HEK293 (cell line): ENCODE measurements around the gene ZNF473.

Experiments
- CTCF ChIA-PET: fragments of 350-600 bp; formaldehyde crosslinking; extraction: SDS; loops from one replicate; lab custom pipeline; 2021; ENCODE audit warnings: antibody characterized with exemption; lab: Yijun Ruan, JAX
- POLR2A ChIA-PET: fragments of 300-600 bp; formaldehyde crosslinking; extraction: SDS; loops from one replicate; lab custom pipeline; 2020; ENCODE audit warnings: antibody characterized with exemption, inconsistent platforms; lab: Yijun Ruan, JAX
- H3K27ac ChIP-seq: fragments of 200-500 bp; sonication (Bioruptor generic); 2 replicates; pipeline ENCODE4 v1.5.1; 2014; ENCODE audit warnings: low read depth, low read length, control low read depth, inconsistent platforms; ENCODE audit errors: extremely low read depth
- H3K36me3 ChIP-seq, 2 experiments: fragments of 200-500 bp in 1 of 2; sonication (Bioruptor generic) in 1 of 2; 1 replicate in 1 of 2; 2 replicates in 1 of 2; pipeline ENCODE4 v1.5.1; 2014 to 2017; ENCODE audit warnings: inconsistent platforms in 2 of 2, low read length in 2 of 2; ENCODE audit not compliant: control insufficient read depth in 2 of 2, insufficient read depth in 1 of 2
- H3K4me1 ChIP-seq: fragments of 200-500 bp; sonication (Bioruptor generic); 2 replicates; pipeline ENCODE4 v1.5.1; 2014; ENCODE audit warnings: mild to moderate bottlenecking, low read length, inconsistent platforms; ENCODE audit not compliant: control insufficient read depth, insufficient read depth
- H3K4me3 ChIP-seq: 2 replicates; pipeline ENCODE4 v1.5.1; 2011; ENCODE audit warnings: low read depth, mild to moderate bottlenecking, control low read depth, low read length, moderate library complexity
- H3K9me3 ChIP-seq: fragments of 200-500 bp; sonication (Bioruptor generic); 2 replicates; pipeline ENCODE4 v1.5.1; 2014; ENCODE audit warnings: low read depth, low read length, inconsistent platforms; ENCODE audit not compliant: control insufficient read depth, insufficient read depth
- GFI1B ChIP-seq: fragments of 450-650 bp; formaldehyde crosslinking; IDR thresholded peaks from 2 replicates; pipeline ENCODE4 v1.5.1; 2016; ENCODE audit warnings: missing biosample characterization, missing genetic modification characterization
- HOXD13 ChIP-seq: sonication (generic); formaldehyde crosslinking; IDR thresholded peaks from 2 replicates; pipeline ENCODE4 v1.8.0; 2022; ENCODE audit warnings: missing genetic modification reagents, borderline replicate concordance
- KLF7 ChIP-seq: fragments of 450-650 bp; formaldehyde crosslinking; IDR thresholded peaks from 2 replicates; pipeline ENCODE4 v1.5.1; 2016; ENCODE audit warnings: missing biosample characterization, missing genetic modification characterization, borderline replicate concordance
- REPIN1 ChIP-seq: fragments of 450-650 bp; formaldehyde crosslinking; IDR thresholded peaks from 2 replicates; pipeline ENCODE4 v1.5.1; 2017; ENCODE audit warnings: missing biosample characterization, missing genetic modification characterization, low read depth
- SP3 ChIP-seq: fragments of 450-650 bp; formaldehyde crosslinking; IDR thresholded peaks from 2 replicates; pipeline ENCODE4 v1.5.1; 2016; ENCODE audit warnings: missing biosample characterization, missing genetic modification characterization
- ZNF140 ChIP-seq: fragments of 450-650 bp; formaldehyde crosslinking; IDR thresholded peaks from 2 replicates; pipeline ENCODE4 v1.5.1; 2016; ENCODE audit warnings: missing biosample characterization, missing genetic modification characterization
- ZNF19 ChIP-seq: fragments of 450-650 bp; formaldehyde crosslinking; IDR thresholded peaks from 2 replicates; pipeline ENCODE4; 2016; ENCODE audit warnings: missing biosample characterization, missing genetic modification characterization, low read depth
- ZNF324 ChIP-seq: fragments of 450-650 bp; formaldehyde crosslinking; IDR thresholded peaks from 2 replicates; pipeline ENCODE4 v1.5.1; 2016; ENCODE audit warnings: missing biosample characterization, missing genetic modification characterization
- ZNF510 ChIP-seq: fragments of 450-650 bp; formaldehyde crosslinking; IDR thresholded peaks from 2 replicates; pipeline ENCODE4 v1.5.1; 2018; ENCODE audit warnings: mild to moderate bottlenecking, missing genetic modification characterization, missing biosample characterization; ENCODE audit not compliant: insufficient replicate concordance
- ZNF530 ChIP-seq: fragments of 450-650 bp; formaldehyde crosslinking; IDR thresholded peaks from 2 replicates; pipeline ENCODE4 v1.5.1; 2016; ENCODE audit warnings: low read depth, missing biosample characterization, missing genetic modification characterization
- TF ChIP-seq, protein P1 (sequence below): fragments of 450-650 bp; formaldehyde crosslinking; IDR thresholded peaks from 2 replicates; pipeline ENCODE4 v1.5.1; 2016; ENCODE audit warnings: missing biosample characterization, missing genetic modification characterization
- TF ChIP-seq, protein P2 (sequence below): fragments of 450-650 bp; formaldehyde crosslinking; conservative IDR thresholded peaks from 2 replicates; pipeline ENCODE4 v1.5.1; 2016; ENCODE audit warnings: low read depth, missing biosample characterization, missing genetic modification characterization
- TF ChIP-seq, protein P3 (sequence below): fragments of 450-650 bp; formaldehyde crosslinking; IDR thresholded peaks from 2 replicates; pipeline ENCODE4 v1.5.1; 2016; ENCODE audit warnings: missing biosample characterization, missing genetic modification characterization
- TF ChIP-seq, protein P4 (sequence below): fragments of 450-650 bp; formaldehyde crosslinking; IDR thresholded peaks from 2 replicates; pipeline ENCODE4 v1.5.1; 2016; ENCODE audit warnings: missing biosample characterization, missing genetic modification characterization
- TF ChIP-seq, protein P5 (sequence below): fragments of 450-650 bp; IDR thresholded peaks from 2 replicates; pipeline ENCODE4 v1.5.1; 2018; ENCODE audit warnings: missing biosample characterization, missing genetic modification characterization

ZNF473 gene

DNA sequence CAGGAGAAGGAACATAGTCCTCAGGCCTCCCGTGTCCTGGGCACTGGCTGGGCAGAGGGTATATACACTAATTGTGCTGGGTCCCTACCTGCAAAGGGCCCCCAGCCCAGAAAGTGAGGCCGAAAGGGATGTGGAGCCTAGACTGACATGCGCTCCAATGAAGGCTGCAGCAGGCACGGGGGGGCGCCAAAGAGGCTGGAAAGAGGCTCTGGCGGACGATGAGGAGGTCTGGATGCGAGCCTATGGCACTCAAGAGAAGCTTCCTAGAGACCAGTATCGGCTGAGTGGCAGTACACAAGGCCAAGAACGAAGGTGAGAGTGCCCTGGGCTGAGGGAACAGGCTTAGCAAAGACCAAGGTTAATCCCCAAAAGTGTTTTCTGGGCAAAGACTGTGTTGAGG lies 17.3 kb upstream of the ZNF473 start:
- TF ChIP-seq KLF7 (tag by site-specific recombination) (no peak), SP3 (no peak), REPIN1 (no peak), GFI1B (no peak), HOXD13 (no peak)
- TF ChIP-seq, protein P1, sequence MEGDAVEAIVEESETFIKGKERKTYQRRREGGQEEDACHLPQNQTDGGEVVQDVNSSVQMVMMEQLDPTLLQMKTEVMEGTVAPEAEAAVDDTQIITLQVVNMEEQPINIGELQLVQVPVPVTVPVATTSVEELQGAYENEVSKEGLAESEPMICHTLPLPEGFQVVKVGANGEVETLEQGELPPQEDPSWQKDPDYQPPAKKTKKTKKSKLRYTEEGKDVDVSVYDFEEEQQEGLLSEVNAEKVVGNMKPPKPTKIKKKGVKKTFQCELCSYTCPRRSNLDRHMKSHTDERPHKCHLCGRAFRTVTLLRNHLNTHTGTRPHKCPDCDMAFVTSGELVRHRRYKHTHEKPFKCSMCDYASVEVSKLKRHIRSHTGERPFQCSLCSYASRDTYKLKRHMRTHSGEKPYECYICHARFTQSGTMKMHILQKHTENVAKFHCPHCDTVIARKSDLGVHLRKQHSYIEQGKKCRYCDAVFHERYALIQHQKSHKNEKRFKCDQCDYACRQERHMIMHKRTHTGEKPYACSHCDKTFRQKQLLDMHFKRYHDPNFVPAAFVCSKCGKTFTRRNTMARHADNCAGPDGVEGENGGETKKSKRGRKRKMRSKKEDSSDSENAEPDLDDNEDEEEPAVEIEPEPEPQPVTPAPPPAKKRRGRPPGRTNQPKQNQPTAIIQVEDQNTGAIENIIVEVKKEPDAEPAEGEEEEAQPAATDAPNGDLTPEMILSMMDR = peak; percentile 26; the same call in 1 of the 2 replicates
- H3K4me3 ChIP-seq = no peak overlapping the region
- ChIA-PET CTCF (interaction anchor here (0.7 to 1.1 kb wide), 3 partner anchors 10 to 38 kb away, joined by 3 to 6 read pairs (median 4); no protein-coding TSS in a partner anchor), POLR2A (no interaction called here)
- no peaks in the 10 kb centered on the region for H3K9me3 ChIP-seq
- H3K4me1 ChIP-seq = peaks cover 5% of the 10 kb centered on the region; the same call in 1 of the 2 replicates
- peaks cover 38 to 63% of the 10 kb centered on the region in 2 experiments for H3K36me3 ChIP-seq
- no peak overlapping the region for H3K27ac ChIP-seq

DNA sequence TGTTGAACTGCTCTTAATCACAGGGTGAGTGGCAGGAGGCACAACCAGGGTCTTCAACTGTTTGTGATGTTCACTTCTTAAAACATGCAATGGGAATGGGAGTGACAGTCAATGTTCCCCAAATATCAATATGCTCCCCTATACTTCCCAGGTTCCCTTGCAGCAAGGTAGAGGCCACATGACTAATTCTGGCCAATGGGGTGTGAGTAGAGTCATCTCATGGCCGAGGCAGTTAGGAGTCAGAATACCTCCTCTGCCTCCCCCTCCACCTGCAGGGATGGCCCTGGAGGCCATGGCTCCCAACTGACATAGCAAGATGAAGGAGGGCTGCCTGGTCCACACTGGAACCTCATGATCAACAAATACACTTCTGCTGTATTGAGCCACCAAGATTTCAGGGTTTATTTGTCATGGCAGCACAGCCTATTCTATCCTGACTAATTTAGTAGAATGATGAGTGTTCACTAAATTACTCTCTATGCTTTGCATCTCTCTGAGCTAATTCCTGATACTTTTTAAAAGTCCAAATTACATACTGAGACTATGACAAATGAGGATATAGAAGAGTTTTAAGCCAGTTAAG lies 9.5 kb upstream of the ZNF473 start:
- H3K9me3 ChIP-seq = no peaks in the 10 kb centered on the region
- TF ChIP-seq, protein P2, sequence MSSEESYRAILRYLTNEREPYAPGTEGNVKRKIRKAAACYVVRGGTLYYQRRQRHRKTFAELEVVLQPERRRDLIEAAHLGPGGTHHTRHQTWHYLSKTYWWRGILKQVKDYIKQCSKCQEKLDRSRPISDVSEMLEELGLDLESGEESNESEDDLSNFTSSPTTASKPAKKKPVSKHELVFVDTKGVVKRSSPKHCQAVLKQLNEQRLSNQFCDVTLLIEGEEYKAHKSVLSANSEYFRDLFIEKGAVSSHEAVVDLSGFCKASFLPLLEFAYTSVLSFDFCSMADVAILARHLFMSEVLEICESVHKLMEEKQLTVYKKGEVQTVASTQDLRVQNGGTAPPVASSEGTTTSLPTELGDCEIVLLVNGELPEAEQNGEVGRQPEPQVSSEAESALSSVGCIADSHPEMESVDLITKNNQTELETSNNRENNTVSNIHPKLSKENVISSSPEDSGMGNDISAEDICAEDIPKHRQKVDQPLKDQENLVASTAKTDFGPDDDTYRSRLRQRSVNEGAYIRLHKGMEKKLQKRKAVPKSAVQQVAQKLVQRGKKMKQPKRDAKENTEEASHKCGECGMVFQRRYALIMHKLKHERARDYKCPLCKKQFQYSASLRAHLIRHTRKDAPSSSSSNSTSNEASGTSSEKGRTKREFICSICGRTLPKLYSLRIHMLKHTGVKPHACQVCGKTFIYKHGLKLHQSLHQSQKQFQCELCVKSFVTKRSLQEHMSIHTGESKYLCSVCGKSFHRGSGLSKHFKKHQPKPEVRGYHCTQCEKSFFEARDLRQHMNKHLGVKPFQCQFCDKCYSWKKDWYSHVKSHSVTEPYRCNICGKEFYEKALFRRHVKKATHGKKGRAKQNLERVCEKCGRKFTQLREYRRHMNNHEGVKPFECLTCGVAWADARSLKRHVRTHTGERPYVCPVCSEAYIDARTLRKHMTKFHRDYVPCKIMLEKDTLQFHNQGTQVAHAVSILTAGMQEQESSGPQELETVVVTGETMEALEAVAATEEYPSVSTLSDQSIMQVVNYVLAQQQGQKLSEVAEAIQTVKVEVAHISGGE (tag by site-specific recombination) = no peak
- TF ChIP-seq ZNF140 (tag by site-specific recombination) (no peak), ZNF324 (tag by site-specific recombination) (no peak), ZNF19 (tag by site-specific recombination) (no peak), ZNF510 (tag by site-specific recombination) (no peak), ZNF530 (tag by site-specific recombination) (no peak)
- TF ChIP-seq, protein P3, sequence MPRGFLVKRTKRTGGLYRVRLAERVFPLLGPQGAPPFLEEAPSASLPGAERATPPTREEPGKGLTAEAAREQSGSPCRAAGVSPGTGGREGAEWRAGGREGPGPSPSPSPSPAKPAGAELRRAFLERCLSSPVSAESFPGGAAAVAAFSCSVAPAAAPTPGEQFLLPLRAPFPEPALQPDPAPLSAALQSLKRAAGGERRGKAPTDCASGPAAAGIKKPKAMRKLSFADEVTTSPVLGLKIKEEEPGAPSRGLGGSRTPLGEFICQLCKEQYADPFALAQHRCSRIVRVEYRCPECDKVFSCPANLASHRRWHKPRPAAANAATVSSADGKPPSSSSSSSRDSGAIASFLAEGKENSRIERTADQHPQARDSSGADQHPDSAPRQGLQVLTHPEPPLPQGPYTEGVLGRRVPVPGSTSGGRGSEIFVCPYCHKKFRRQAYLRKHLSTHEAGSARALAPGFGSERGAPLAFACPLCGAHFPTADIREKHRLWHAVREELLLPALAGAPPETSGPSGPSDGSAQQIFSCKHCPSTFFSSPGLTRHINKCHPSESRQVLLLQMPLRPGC (tag by site-specific recombination) = no peak
- TF ChIP-seq, protein P4, sequence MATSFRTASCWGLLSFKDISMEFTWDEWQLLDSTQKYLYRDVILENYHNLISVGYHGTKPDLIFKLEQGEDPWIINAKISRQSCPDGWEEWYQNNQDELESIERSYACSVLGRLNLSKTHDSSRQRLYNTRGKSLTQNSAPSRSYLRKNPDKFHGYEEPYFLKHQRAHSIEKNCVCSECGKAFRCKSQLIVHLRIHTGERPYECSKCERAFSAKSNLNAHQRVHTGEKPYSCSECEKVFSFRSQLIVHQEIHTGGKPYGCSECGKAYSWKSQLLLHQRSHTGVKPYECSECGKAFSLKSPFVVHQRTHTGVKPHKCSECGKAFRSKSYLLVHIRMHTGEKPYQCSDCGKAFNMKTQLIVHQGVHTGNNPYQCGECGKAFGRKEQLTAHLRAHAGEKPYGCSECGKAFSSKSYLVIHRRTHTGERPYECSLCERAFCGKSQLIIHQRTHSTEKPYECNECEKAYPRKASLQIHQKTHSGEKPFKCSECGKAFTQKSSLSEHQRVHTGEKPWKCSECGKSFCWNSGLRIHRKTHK = no peak
- TF ChIP-seq, protein P5, sequence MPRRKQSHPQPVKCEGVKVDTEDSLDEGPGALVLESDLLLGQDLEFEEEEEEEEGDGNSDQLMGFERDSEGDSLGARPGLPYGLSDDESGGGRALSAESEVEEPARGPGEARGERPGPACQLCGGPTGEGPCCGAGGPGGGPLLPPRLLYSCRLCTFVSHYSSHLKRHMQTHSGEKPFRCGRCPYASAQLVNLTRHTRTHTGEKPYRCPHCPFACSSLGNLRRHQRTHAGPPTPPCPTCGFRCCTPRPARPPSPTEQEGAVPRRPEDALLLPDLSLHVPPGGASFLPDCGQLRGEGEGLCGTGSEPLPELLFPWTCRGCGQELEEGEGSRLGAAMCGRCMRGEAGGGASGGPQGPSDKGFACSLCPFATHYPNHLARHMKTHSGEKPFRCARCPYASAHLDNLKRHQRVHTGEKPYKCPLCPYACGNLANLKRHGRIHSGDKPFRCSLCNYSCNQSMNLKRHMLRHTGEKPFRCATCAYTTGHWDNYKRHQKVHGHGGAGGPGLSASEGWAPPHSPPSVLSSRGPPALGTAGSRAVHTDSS (tag by site-specific recombination) = no peak
- ChIA-PET CTCF (no interaction called here), POLR2A (no interaction called here)
- H3K4me1 ChIP-seq = no peaks in the 10 kb centered on the region
- H3K4me3 ChIP-seq = no peak overlapping the region
- H3K36me3 ChIP-seq = peaks cover 65 to 66% of the 10 kb centered on the region in 2 experiments
- H3K27ac ChIP-seq = no peak overlapping the region
